ENCODE measurements around the gene HENMT1.

HENMT1 gene

GRCh38 chr1:108639899-108640560, 20.9 kb downstream of the HENMT1 start:
- H3K4me1 Mint-ChIP-seq: peaks cover 37% of the 10 kb centered on the region
- H3K4me3 Mint-ChIP-seq: peak overlapping the region; percentile 18
- H3K27ac Mint-ChIP-seq (ENCODE audit: low read depth): peak overlapping the region; percentile 77
- no peaks in the 10 kb centered on the region for H3K9me3 Mint-ChIP-seq
- no peaks in the 10 kb centered on the region for H3K27me3 Mint-ChIP-seq
- DNase-seq (ENCODE audit: low spot score in 2 of 2): peak in 1 of 2 donors; percentile 38
- no peak for ATAC-seq (replicated peaks; ENCODE audit: extremely low read depth, poor library complexity, severe bottlenecking)
- peaks cover 19% of the 10 kb centered on the region for H3K36me3 Mint-ChIP-seq (ENCODE audit: insufficient read depth)

GRCh38 chr1:108636876-108637275, 24.0 kb downstream of the HENMT1 start:
- Mint-ChIP-seq H3K36me3 (ENCODE audit: insufficient read depth) (peaks cover 23% of the 10 kb centered on the region), H3K4me1 (peaks cover 12% of the 10 kb centered on the region), H3K4me3 (no peak overlapping the region), H3K27me3 (no peaks in the 10 kb centered on the region), H3K27ac (ENCODE audit: low read depth) (no peak overlapping the region), H3K9me3 (no peaks in the 10 kb centered on the region)
- DNase-seq (ENCODE audit: low spot score in 2 of 2): no peak
- no peak for ATAC-seq (replicated peaks; ENCODE audit: extremely low read depth, poor library complexity, severe bottlenecking)

GRCh38 chr1:108634521-108634920, 26.4 kb downstream of the HENMT1 start:
- Mint-ChIP-seq H3K4me3 (no peak overlapping the region), H3K27me3 (no peaks in the 10 kb centered on the region), H3K9me3 (no peaks in the 10 kb centered on the region), H3K27ac (ENCODE audit: low read depth) (no peak overlapping the region), H3K4me1 (peaks cover under 1% of the 10 kb centered on the region), H3K36me3 (ENCODE audit: insufficient read depth) (peaks cover 29% of the 10 kb centered on the region)
- no peak for DNase-seq (ENCODE audit: low spot score in 2 of 2)
- ATAC-seq (replicated peaks; ENCODE audit: extremely low read depth, poor library complexity, severe bottlenecking): no peak

GRCh38 chr1:108628665-108629064, 32.2 kb downstream of the HENMT1 start:
- Mint-ChIP-seq H3K9me3 (no peaks in the 10 kb centered on the region), H3K4me1 (peaks cover 6% of the 10 kb centered on the region), H3K27me3 (no peaks in the 10 kb centered on the region), H3K36me3 (ENCODE audit: insufficient read depth) (peaks cover 34% of the 10 kb centered on the region), H3K4me3 (no peak overlapping the region), H3K27ac (ENCODE audit: low read depth) (no peak overlapping the region)
- DNase-seq (ENCODE audit: low spot score in 2 of 2): no peak
- no peak for ATAC-seq (replicated peaks; ENCODE audit: extremely low read depth, poor library complexity, severe bottlenecking)

GRCh38 chr1:108627951-108628350, 32.9 kb downstream of the HENMT1 start:
- no peaks in the 10 kb centered on the region for H3K27me3 Mint-ChIP-seq
- no peak for DNase-seq (ENCODE audit: low spot score in 2 of 2)
- no peak for ATAC-seq (replicated peaks; ENCODE audit: extremely low read depth, poor library complexity, severe bottlenecking)
- no peak overlapping the region for H3K27ac Mint-ChIP-seq (ENCODE audit: low read depth)
- no peaks in the 10 kb centered on the region for H3K9me3 Mint-ChIP-seq
- peaks cover 6% of the 10 kb centered on the region for H3K4me1 Mint-ChIP-seq
- H3K36me3 Mint-ChIP-seq (ENCODE audit: insufficient read depth): peaks cover 30% of the 10 kb centered on the region
- no peak overlapping the region for H3K4me3 Mint-ChIP-seq

GRCh38 chr1:108627256-108627655, 33.6 kb downstream of the HENMT1 start:
- Mint-ChIP-seq H3K27me3 (no peaks in the 10 kb centered on the region), H3K36me3 (ENCODE audit: insufficient read depth) (peaks cover 28% of the 10 kb centered on the region), H3K4me1 (peaks cover 6% of the 10 kb centered on the region), H3K27ac (ENCODE audit: low read depth) (no peak overlapping the region), H3K4me3 (no peak overlapping the region), H3K9me3 (no peaks in the 10 kb centered on the region)
- DNase-seq (ENCODE audit: low spot score in 2 of 2) (no peak), ATAC-seq (replicated peaks; ENCODE audit: extremely low read depth, poor library complexity, severe bottlenecking) (no peak)

- Mint-ChIP-seq H3K27ac (ENCODE audit: low read depth) (no peak overlapping the region), H3K27me3 (no peaks in the 10 kb centered on the region), H3K9me3 (no peaks in the 10 kb centered on the region), H3K4me3 (no peak overlapping the region), H3K4me1 (peaks cover 6% of the 10 kb centered on the region), H3K36me3 (ENCODE audit: insufficient read depth) (peaks cover 19% of the 10 kb centered on the region)
- ATAC-seq (replicated peaks; ENCODE audit: extremely low read depth, poor library complexity, severe bottlenecking) (no peak), DNase-seq (ENCODE audit: low spot score in 2 of 2) (no peak)
Measured at GRCh38 chr1:108624069-108624468, 36.8 kb downstream of the HENMT1 start.

GRCh38 chr1:108617724-108618056, 43.2 kb downstream of the HENMT1 start:
- Mint-ChIP-seq H3K27me3 (no peaks in the 10 kb centered on the region), H3K9me3 (no peaks in the 10 kb centered on the region), H3K4me1 (no peaks in the 10 kb centered on the region), H3K4me3 (no peak overlapping the region), H3K27ac (ENCODE audit: low read depth) (no peak overlapping the region), H3K36me3 (ENCODE audit: insufficient read depth) (peaks cover 4% of the 10 kb centered on the region)
- DNase-seq (ENCODE audit: low spot score in 2 of 2) (no peak), ATAC-seq (replicated peaks; ENCODE audit: extremely low read depth, poor library complexity, severe bottlenecking) (no peak)

GRCh38 chr1:108617008-108617723, 43.7 kb downstream of the HENMT1 start:
- Mint-ChIP-seq H3K27ac (ENCODE audit: low read depth) (no peak overlapping the region), H3K9me3 (no peaks in the 10 kb centered on the region), H3K4me1 (no peaks in the 10 kb centered on the region), H3K4me3 (no peak overlapping the region), H3K27me3 (no peaks in the 10 kb centered on the region), H3K36me3 (ENCODE audit: insufficient read depth) (peaks cover 4% of the 10 kb centered on the region)
- no peak for DNase-seq (ENCODE audit: low spot score in 2 of 2)
- ATAC-seq (replicated peaks; ENCODE audit: extremely low read depth, poor library complexity, severe bottlenecking): no peak

GRCh38 chr1:108615544-108615943, 45.3 kb downstream of the HENMT1 start:
- Mint-ChIP-seq H3K27me3 (no peaks in the 10 kb centered on the region), H3K4me3 (no peak overlapping the region), H3K9me3 (no peaks in the 10 kb centered on the region), H3K36me3 (ENCODE audit: insufficient read depth) (peaks cover 2% of the 10 kb centered on the region), H3K4me1 (no peaks in the 10 kb centered on the region), H3K27ac (ENCODE audit: low read depth) (no peak overlapping the region)
- no peak for ATAC-seq (replicated peaks; ENCODE audit: extremely low read depth, poor library complexity, severe bottlenecking)
- no peak for DNase-seq (ENCODE audit: low spot score in 2 of 2)

- Mint-ChIP-seq H3K36me3 (ENCODE audit: insufficient read depth) (peaks cover 7% of the 10 kb centered on the region), H3K9me3 (no peaks in the 10 kb centered on the region), H3K4me1 (no peaks in the 10 kb centered on the region), H3K27ac (ENCODE audit: low read depth) (no peak overlapping the region), H3K4me3 (no peak overlapping the region), H3K27me3 (no peaks in the 10 kb centered on the region)
- ATAC-seq (replicated peaks; ENCODE audit: extremely low read depth, poor library complexity, severe bottlenecking) (no peak), DNase-seq (ENCODE audit: low spot score in 2 of 2) (no peak)
Measured at GRCh38 chr1:108612496-108612895, 48.4 kb downstream of the HENMT1 start.

GRCh38 chr1:108611984-108612383, 48.9 kb downstream of the HENMT1 start:
- no peak overlapping the region for H3K27ac Mint-ChIP-seq (ENCODE audit: low read depth)
- no peaks in the 10 kb centered on the region for H3K27me3 Mint-ChIP-seq
- DNase-seq (ENCODE audit: low spot score in 2 of 2) (no peak), ATAC-seq (replicated peaks; ENCODE audit: extremely low read depth, poor library complexity, severe bottlenecking) (no peak)
- no peaks in the 10 kb centered on the region for H3K4me1 Mint-ChIP-seq
- no peaks in the 10 kb centered on the region for H3K9me3 Mint-ChIP-seq
- peaks cover 7% of the 10 kb centered on the region for H3K36me3 Mint-ChIP-seq (ENCODE audit: insufficient read depth)
- H3K4me3 Mint-ChIP-seq: no peak overlapping the region

GRCh38 chr1:108610073-108610472, 50.8 kb downstream of the HENMT1 start:
- Mint-ChIP-seq H3K27me3 (no peaks in the 10 kb centered on the region), H3K4me1 (no peaks in the 10 kb centered on the region), H3K27ac (ENCODE audit: low read depth) (no peak overlapping the region), H3K4me3 (no peak overlapping the region), H3K36me3 (ENCODE audit: insufficient read depth) (peaks cover 10% of the 10 kb centered on the region), H3K9me3 (no peaks in the 10 kb centered on the region)
- ATAC-seq (replicated peaks; ENCODE audit: extremely low read depth, poor library complexity, severe bottlenecking): no peak
- DNase-seq (ENCODE audit: low spot score in 2 of 2): no peak

All from central memory CD8-positive, alpha-beta T cell (primary cell).